Lower leg skin (tissue), 4 donors: ENCODE measurements around the gene CLEC16A. TPM values are rescaled to one million over a fixed set of nuclear protein-coding genes. Genes with fewer than 3 reads are reported as not detected.

Experiments used
- DNase-seq, 2 donors: peaks; one replicate each; pipeline ENCODE4 v3.0.0-alpha.2; 2019; ENCODE audit warnings: low spot score in 2 of 2
- H3K4me3 ChIP-seq: fragments of 200-600 bp; sonication (generic); 2 replicates; pipeline ENCODE4 v1.5.1; 2017; ENCODE audit warnings: mild to moderate bottlenecking, low read depth; ENCODE audit not compliant: poor library complexity, severe bottlenecking
- POLR2A ChIP-seq, 2 donors: fragments of 450-650 bp; IDR thresholded peaks; one replicate each; pipeline ENCODE4 v1.6.1; 2016 to 2017; ENCODE audit warnings: antibody characterized with exemption in 2 of 2, mild to moderate bottlenecking in 1 of 2, moderate library complexity in 1 of 2
- WGBS, 2 donors: methylation state at CpG; one replicate each; pipeline ENCODE4 v1.1.5; 2018; 5-methylcytosine and 5-hydroxymethylcytosine counted together
- intact Hi-C: fragments of 100-400 bp; cut with DNase I; formaldehyde crosslinking; loops from one replicate; pipeline ENCODE4 v1.15.0; 2023; ENCODE audit warnings: low total_unique reads
- total RNA-seq, 4 donors: library from RNA; depleted of rRNA; stranded (reverse); fragments of >200 nt; gene quantifications; one replicate each; pipeline ENCODE4 v1.1.0, GENCODE V29; 2016
- TF ChIP-seq, protein P1 (sequence below), 3 donors: fragments of 450-650 bp; IDR thresholded peaks; one replicate each; pipeline ENCODE4 v1.5.1; 2016; ENCODE audit warnings: antibody characterized with exemption in 3 of 3, mild to moderate bottlenecking in 3 of 3, moderate library complexity in 2 of 3

CLEC16A gene
- total RNA-seq, 4 donors from 2014 or later: 26.8 to 30.0 (median 29.5) TPM

- DNase-seq: no peak
- WGBS, 2 donors: 89 to 99% methylated on average over 7 of the region's 7 CpGs
- intact Hi-C loops: no loop called here
- H3K4me3 ChIP-seq: no peak overlapping the region
- no peak for TF ChIP-seq POLR2A (IDR thresholded peaks at IDR 0.05)
- TF ChIP-seq, protein P1, sequence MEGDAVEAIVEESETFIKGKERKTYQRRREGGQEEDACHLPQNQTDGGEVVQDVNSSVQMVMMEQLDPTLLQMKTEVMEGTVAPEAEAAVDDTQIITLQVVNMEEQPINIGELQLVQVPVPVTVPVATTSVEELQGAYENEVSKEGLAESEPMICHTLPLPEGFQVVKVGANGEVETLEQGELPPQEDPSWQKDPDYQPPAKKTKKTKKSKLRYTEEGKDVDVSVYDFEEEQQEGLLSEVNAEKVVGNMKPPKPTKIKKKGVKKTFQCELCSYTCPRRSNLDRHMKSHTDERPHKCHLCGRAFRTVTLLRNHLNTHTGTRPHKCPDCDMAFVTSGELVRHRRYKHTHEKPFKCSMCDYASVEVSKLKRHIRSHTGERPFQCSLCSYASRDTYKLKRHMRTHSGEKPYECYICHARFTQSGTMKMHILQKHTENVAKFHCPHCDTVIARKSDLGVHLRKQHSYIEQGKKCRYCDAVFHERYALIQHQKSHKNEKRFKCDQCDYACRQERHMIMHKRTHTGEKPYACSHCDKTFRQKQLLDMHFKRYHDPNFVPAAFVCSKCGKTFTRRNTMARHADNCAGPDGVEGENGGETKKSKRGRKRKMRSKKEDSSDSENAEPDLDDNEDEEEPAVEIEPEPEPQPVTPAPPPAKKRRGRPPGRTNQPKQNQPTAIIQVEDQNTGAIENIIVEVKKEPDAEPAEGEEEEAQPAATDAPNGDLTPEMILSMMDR (IDR thresholded peaks at IDR 0.05): no peak
These were observed 230.9 kb downstream of the CLEC16A start for GRCh38 chr16:11175106-11175786.

- intact Hi-C loops: no loop called here
These were observed 231.5 kb downstream of the CLEC16A start for GRCh38 chr16:11175787-11176341.

GRCh38 chr16:11177578-11178160, 233.3 kb downstream of the CLEC16A start:
- intact Hi-C loops: no loop called here
- no peak overlapping the region for H3K4me3 ChIP-seq
- TF ChIP-seq, protein P1 (IDR thresholded peaks at IDR 0.05): no peak
- TF ChIP-seq POLR2A (IDR thresholded peaks at IDR 0.05): no peak
- DNase-seq: no peak
- WGBS, 2 donors: 84 to 85% methylated on average over 6 of the region's 6 CpGs

More at GRCh38 chr16:11175787-11176341, 231.5 kb downstream of the CLEC16A start:
- H3K4me3 ChIP-seq: no peak overlapping the region
- no peak for DNase-seq
- 91 to 94% methylated on average over 11 of the region's 11 CpGs for WGBS, 2 donors
- TF ChIP-seq, protein P1 (IDR thresholded peaks at IDR 0.05): no peak
- no peak for TF ChIP-seq POLR2A (IDR thresholded peaks at IDR 0.05)

- TF ChIP-seq, protein P1 (IDR thresholded peaks at IDR 0.05): no peak
- no peak for TF ChIP-seq POLR2A (IDR thresholded peaks at IDR 0.05)
- DNase-seq: no peak
- H3K4me3 ChIP-seq: no peak overlapping the region
- WGBS, 2 donors: 96% methylated on average over 23 to 24 of the region's 24 CpGs
- intact Hi-C loops: no loop called here
These were observed 234.1 kb downstream of the CLEC16A start for GRCh38 chr16:11178424-11178823.

DNA sequence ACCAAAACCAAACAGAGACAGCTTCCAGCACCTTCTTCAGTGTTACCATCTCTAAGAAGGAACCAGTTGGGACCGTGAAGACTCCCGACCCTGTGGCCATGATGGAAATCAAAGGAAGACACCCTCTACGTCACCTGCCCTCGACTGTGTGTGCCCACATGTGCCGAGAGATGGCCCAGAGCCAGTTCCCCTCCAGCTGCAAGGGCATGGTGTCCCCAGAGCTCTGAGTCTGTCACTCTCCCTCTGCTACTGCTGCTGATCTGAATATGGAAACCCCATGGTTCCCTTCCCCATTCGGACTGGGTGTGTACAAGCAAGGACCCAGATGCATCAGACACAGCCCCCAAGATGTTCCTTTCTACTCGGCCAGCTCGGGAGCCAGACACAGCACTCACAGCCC, 235.2 kb downstream of the CLEC16A start:
- intact Hi-C loops: no loop called here
- no peak for DNase-seq
- TF ChIP-seq, protein P1 (IDR thresholded peaks at IDR 0.05): no peak
- TF ChIP-seq POLR2A (IDR thresholded peaks at IDR 0.05): no peak
- 83 to 87% methylated on average over 8 of the region's 8 CpGs for WGBS, 2 donors
- no peak overlapping the region for H3K4me3 ChIP-seq
